Endometrial microvascular endothelial cells (primary cell): ENCODE results near the gene L3MBTL4. TPM values are rescaled to one million over a fixed set of nuclear protein-coding genes. Genes with fewer than 3 reads are reported as not detected.

Experiments
- in situ Hi-C: cut with HindIII; loops from 2 replicates; pipeline ENCODE4 v1.10.0; 2017; ENCODE audit warnings: low sequenced_read_pairs, low pct_unique_long_range_greater_than_20kb; ENCODE audit errors: inconsistent ontology term
- total RNA-seq: library from RNA; depleted of rRNA; stranded (reverse); fragments of >200 nt; gene quantifications from one replicate; pipeline ENCODE4 v1.2.3, GENCODE V29; 2015; ENCODE audit errors: inconsistent ontology term

L3MBTL4 gene
- total RNA-seq, 1 donor from 2014 or later, result under 0.01 TPM

DNA sequence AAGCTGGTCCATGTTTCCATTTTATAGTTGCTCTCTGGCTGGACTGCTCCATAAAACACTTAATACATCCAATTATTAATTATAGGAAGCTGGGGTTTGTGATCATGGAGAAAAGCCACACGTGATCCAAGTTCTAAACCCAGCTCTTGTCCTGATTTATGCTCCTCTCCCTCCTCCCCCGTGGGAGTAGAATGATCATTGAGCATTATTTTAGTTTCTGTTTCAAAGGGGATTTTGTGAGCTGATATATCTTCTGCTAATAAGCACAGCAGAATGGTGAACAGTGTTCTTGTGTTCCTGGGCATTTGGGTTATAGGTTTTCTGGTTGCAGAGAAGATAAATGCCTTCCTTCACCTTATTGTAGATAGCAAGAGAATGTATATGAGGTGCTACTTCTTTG is 383.7 kb downstream of the L3MBTL4 start:
- in situ Hi-C loops, result no loop called here

DNA sequence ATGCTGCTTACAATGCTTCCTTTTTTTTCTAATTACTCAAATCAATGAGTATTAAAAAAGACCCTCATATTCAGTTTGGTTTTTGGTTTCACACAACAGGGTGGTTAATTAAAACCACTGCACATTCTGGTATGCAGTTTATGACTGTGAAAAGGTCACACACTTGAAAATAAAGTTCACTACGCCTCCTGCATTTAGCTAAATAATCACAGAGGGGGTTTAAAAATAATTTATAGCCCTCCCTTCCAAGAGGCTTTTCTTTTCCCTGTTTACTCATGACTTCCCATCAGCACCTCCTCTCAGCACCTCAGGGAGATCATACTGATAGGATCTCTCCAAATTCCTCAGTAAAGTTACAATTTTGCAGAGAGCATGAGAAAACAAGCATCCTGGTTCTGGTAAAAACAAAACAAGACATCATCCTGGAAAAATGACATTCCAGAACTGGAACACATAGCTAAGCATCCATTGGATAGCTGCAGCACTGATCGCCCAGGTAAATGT is 389.9 kb downstream of the L3MBTL4 start:
- in situ Hi-C loops, result no loop called here

- in situ Hi-C loops, result no loop called here
Observed at GRCh38 chr18:6023551-6023950, 391.2 kb downstream of the L3MBTL4 start.

GRCh38 chr18:6022845-6023244 is 391.9 kb downstream of the L3MBTL4 start:
- in situ Hi-C loops, result no loop called here

- in situ Hi-C loops, result no loop called here
Observed at GRCh38 chr18:6022074-6022444, 392.7 kb downstream of the L3MBTL4 start.

GRCh38 chr18:6021306-6022073 is 393.2 kb downstream of the L3MBTL4 start:
- in situ Hi-C loops, result no loop called here

- in situ Hi-C loops, result no loop called here
Observed at GRCh38 chr18:6018671-6019070, 396.0 kb downstream of the L3MBTL4 start.

GRCh38 chr18:6017171-6017570 is 397.5 kb downstream of the L3MBTL4 start:
- in situ Hi-C loops, result no loop called here

- in situ Hi-C loops, result no loop called here
Observed at GRCh38 chr18:6015364-6015763, 399.3 kb downstream of the L3MBTL4 start.

DNA sequence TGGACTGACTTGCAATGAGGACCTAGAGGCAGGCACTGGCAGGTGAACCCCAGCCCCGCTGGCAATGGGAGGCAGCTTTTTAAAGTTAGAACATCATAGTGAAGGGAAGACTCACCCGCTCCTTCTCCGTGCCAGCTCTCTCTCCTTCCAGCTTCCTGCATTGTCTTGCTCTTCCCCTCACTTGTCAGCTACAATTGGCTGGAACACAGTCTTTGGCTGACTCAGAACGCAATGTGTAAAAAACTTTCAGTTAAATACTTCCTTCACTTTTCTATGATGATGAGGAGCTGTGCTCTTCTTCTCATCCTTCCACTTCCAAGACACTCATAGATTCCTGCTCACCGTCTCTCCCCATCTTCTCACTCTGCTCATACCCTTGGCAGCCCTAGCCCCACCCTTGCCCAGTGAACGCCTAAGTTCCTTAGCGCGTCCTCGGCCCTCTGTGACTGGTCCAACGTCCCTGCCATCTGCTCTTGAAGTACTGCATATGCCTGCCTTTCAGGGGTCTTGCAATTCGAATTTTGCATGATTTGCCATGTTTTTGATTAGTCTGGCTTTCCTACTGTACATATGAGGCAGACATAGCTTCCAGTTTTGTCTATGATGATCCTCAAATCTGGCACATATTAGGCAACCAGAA is 401.4 kb downstream of the L3MBTL4 start:
- in situ Hi-C loops, result no loop called here

- in situ Hi-C loops, result no loop called here
Observed at GRCh38 chr18:6010921-6011320, 403.8 kb downstream of the L3MBTL4 start.

- in situ Hi-C loops, result no loop called here
Observed at GRCh38 chr18:6010284-6010683, 404.4 kb downstream of the L3MBTL4 start.

- in situ Hi-C loops, result no loop called here
Observed at GRCh38 chr18:6009756-6010155, 405.0 kb downstream of the L3MBTL4 start.

- in situ Hi-C loops, result no loop called here
Observed at GRCh38 chr18:6004683-6005082, 410.0 kb downstream of the L3MBTL4 start.

DNA sequence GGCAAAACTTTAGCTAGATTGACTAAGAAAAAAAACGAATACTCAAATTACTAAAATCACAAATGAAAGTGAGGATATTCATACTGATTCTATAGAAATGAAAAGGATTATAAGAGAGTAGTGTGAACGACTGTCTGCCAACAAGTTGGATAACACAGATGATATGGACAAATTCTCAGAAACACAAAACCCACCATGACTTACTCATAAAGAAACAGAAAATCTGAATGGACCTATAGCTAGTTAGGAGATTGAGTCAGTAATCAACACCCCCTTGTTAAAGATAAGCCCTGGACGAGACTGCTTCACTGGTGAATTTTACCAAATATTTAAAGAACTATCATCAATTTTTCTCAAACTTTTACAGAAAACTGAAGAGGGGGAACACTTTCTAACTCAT is 410.6 kb downstream of the L3MBTL4 start:
- in situ Hi-C loops, result no loop called here

DNA sequence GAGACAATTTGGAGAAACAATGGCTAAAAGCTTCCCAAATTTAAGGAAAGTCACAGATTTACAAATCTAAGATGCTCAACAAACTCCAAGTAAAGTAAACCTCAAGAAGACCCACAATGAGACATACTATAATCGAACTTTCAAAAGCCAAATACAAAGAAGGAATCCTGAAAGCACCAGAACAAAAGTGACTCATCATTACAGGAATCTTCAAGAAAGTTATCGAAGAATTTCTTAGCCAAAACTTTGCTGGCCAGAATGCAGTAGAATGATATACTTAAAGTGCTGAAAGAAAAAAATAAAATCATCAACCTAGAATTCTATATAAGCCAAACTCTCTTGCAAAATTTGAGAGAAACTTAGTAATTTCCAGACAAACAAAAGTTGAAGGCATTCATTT is 412.8 kb downstream of the L3MBTL4 start:
- in situ Hi-C loops, result no loop called here

- in situ Hi-C loops, result no loop called here
Observed at GRCh38 chr18:5998907-5999306, 415.8 kb downstream of the L3MBTL4 start.

GRCh38 chr18:5998166-5998881 is 416.4 kb downstream of the L3MBTL4 start:
- in situ Hi-C loops, result no loop called here

DNA sequence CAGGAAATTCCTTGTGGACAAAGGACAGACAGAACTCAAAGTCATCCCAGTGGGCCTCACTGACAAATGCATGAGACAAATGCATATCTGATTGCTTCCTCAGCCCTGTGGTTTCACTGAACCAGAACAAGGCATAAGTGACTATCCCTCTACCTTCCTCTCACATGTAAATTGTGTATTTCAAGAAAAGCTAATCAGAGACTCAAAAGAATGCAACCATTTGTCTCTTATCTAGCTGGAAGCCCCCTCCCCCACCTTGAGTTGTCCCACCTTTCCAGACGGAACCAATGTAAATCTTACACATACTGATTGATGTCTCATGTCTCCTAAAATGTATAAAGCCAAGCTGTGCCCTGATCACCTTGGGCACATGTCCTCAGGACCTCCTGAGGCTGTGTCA is 417.4 kb downstream of the L3MBTL4 start:
- in situ Hi-C loops, result no loop called here

DNA sequence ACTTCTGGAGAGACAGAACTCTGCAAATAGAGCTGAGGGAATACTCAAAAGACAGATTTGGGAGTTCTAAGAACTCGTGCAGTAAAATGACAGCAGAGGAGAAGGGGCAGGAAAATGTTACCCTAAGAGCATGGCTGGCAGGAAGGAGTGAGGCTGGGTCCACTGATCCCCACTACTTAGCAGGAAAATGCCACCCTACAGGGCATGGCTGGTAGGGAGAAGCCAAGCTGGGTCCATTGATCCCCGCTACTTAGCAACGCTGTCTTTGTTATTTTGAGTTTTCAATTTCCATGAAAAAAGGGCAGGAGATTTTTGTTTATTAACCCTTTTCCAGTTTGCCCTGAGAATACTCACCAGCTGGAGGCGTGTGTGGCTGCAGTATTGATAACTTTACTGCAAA is 419.1 kb downstream of the L3MBTL4 start:
- in situ Hi-C loops, result no loop called here
